A549 (cell line): Measurements from ENCODE around the gene DDX27. TPM values are rescaled to one million over a fixed set of nuclear protein-coding genes. Genes with fewer than 3 reads are reported as not detected.

Experiments used
- ATOH8 ChIP-seq: fragments of 250-450 bp; sonication (Bioruptor Pico); IDR thresholded peaks from 2 replicates; pipeline ENCODE4 v1.5.0; 2020; ENCODE audit warnings: low read depth, mild to moderate bottlenecking, moderate library complexity
- EP300 ChIP-seq, 2 experiments: fragments of >200 bp; sonication (Bioruptor Twin); formaldehyde crosslinking; IDR thresholded peaks; 2 replicates in 1 of 2; 3 replicates in 1 of 2; pipeline ENCODE4 v1.6.1; 2016 to 2017
- FOSB ChIP-seq: fragments of 250-450 bp; sonication (Bioruptor Pico); IDR thresholded peaks from 2 replicates; pipeline ENCODE4 v1.5.0; 2020; ENCODE audit warnings: mild to moderate bottlenecking, moderate library complexity
- HMGXB4 ChIP-seq: fragments of 250-450 bp; sonication (Bioruptor Pico); IDR thresholded peaks from 2 replicates; pipeline ENCODE4 v1.5.0; 2021; ENCODE audit warnings: mild to moderate bottlenecking, moderate library complexity, borderline replicate concordance
- JUN ChIP-seq, 2 experiments: fragments of >200 bp; sonication (Bioruptor Twin); formaldehyde crosslinking; IDR thresholded peaks; 2 replicates in 1 of 2; 3 replicates in 1 of 2; pipeline ENCODE4 v1.6.1; 2016 to 2017
- JUNB ChIP-seq: fragments of >200 bp; sonication (Bioruptor Twin); formaldehyde crosslinking; IDR thresholded peaks from 2 replicates; pipeline ENCODE4 v1.6.1; 2016
- KDM1A ChIP-seq: fragments of 200-600 bp; sonication (generic); IDR thresholded peaks from 2 replicates; pipeline ENCODE4 v1.6.1; 2016; ENCODE audit warnings: low read depth, mild to moderate bottlenecking
- PHF8 ChIP-seq: fragments of 200-600 bp; sonication (generic); IDR thresholded peaks from 2 replicates; pipeline ENCODE4 v1.6.1; 2016; ENCODE audit warnings: low read depth, mild to moderate bottlenecking, antibody characterized with exemption, moderate library complexity, borderline replicate concordance
- POLR2AphosphoS2 ChIP-seq: conservative IDR thresholded peaks from 2 replicates; pipeline ENCODE4 v1.6.1; 2012; ENCODE audit warnings: low read length, improper control_type of control experiment, inconsistent platforms
- RARB ChIP-seq: fragments of 250-450 bp; sonication (Bioruptor Pico); IDR thresholded peaks from 2 replicates; pipeline ENCODE4 v1.8.0; 2021; ENCODE audit warnings: mild to moderate bottlenecking, moderate library complexity
- SREBF2 ChIP-seq: fragments of 450-650 bp; IDR thresholded peaks from 2 replicates; pipeline ENCODE4 v1.6.1; 2014; ENCODE audit warnings: mild to moderate bottlenecking, moderate library complexity
- TFCP2L1 ChIP-seq: fragments of 250-450 bp; sonication (Bioruptor Pico); IDR thresholded peaks from 2 replicates; pipeline ENCODE4 v1.5.0; 2021; ENCODE audit warnings: mild to moderate bottlenecking
- TP53 ChIP-seq: fragments of 250-450 bp; sonication (Bioruptor Pico); IDR thresholded peaks from 2 replicates; pipeline ENCODE4 v1.5.0; 2021; ENCODE audit warnings: mild to moderate bottlenecking, moderate library complexity
- ZC3H11A ChIP-seq: fragments of 450-650 bp; IDR thresholded peaks from 2 replicates; pipeline ENCODE4 v1.6.1; 2014; ENCODE audit warnings: antibody characterized with exemption, mild to moderate bottlenecking
- polyA plus RNA-seq, 4 experiments: library from polyadenylated mRNA; depleted of rRNA in 3 of 4; stranded (reverse); fragments of >200 nt; fragmentation: RNase III in 1 of 4; extraction: RNeasy Plus Mini Kit Qiagen cat#74134 plus additional on column Dnase treatment in 1 of 4; gene quantifications; 2 replicates in 3 of 4; 3 replicates in 1 of 4; pipeline ENCODE4 v1.2.3, GENCODE V29; 2011 to 2017
- TF ChIP-seq, protein P1 (sequence below): fragments of >200 bp; sonication (Bioruptor Twin); formaldehyde crosslinking; IDR thresholded peaks from 3 replicates; pipeline ENCODE4 v1.5.1; 2016
- TF ChIP-seq, protein P2 (sequence below): fragments of 200-600 bp; sonication (generic); IDR thresholded peaks from 2 replicates; pipeline ENCODE4 v1.6.1; 2016; ENCODE audit warnings: antibody characterized with exemption, mild to moderate bottlenecking, moderate library complexity
- TF ChIP-seq, protein P3 (sequence below): fragments of >200 bp; sonication (Bioruptor Twin); formaldehyde crosslinking; IDR thresholded peaks from 3 replicates; pipeline ENCODE4 v1.6.1; 2016

Gene DDX27
- polyA plus RNA-seq, 2 of the 4 experiments (the other 2 are of a cell fraction), result 69.3 TPM

DNA sequence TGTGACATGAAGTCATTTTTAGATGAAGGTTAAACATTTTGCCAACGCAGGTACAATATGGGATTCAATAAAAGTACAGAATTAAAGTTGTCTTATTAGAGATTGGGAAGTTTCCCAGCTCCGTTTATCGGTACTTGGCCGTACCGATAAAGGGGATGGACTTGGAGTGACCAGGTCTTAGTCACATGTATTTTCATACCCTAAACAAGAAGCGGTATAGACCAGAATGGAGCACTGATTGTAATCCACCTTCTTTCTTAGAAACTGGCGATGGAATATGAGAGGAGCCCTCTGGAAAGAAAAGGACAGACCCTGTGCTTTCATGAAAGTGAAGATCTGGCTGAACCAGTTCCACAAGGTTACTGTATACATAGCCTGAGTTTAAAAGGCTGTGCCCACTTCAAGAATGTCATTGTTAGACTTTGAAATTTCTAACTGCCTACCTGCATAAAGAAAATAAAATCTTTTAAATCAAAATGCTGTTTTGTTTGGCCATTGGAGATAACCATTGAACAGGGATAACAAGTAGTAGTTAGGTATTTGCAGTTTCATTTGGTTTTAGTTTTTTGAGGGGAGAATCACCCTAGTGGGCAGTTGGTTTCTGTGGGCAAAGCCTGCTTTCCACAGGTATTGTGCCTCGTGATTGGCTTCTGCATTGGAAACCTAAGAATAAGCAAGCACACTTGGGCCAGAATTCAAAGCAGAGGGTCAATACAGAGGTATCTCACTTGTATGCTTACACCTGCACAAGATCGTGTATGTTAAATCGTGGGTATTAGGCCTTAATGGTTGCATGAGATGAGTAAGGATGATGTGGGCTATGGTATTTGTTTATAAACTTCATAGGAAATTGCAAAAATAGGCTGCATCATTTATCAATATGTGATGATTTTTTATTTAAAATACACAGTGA lies 69.8 kb downstream of the DDX27 start (continued):
- TF ChIP-seq, protein P1, sequence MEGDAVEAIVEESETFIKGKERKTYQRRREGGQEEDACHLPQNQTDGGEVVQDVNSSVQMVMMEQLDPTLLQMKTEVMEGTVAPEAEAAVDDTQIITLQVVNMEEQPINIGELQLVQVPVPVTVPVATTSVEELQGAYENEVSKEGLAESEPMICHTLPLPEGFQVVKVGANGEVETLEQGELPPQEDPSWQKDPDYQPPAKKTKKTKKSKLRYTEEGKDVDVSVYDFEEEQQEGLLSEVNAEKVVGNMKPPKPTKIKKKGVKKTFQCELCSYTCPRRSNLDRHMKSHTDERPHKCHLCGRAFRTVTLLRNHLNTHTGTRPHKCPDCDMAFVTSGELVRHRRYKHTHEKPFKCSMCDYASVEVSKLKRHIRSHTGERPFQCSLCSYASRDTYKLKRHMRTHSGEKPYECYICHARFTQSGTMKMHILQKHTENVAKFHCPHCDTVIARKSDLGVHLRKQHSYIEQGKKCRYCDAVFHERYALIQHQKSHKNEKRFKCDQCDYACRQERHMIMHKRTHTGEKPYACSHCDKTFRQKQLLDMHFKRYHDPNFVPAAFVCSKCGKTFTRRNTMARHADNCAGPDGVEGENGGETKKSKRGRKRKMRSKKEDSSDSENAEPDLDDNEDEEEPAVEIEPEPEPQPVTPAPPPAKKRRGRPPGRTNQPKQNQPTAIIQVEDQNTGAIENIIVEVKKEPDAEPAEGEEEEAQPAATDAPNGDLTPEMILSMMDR, result no peak
- TF ChIP-seq ATOH8, result peak; percentile 44
- 0 out of 2 replicates have a peak, but pooled peaks have one; percentile 36 for TF ChIP-seq HMGXB4 (CRISPR knock-in tag)
- TF ChIP-seq SREBF2, result no peak
- no peak for TF ChIP-seq JUNB
- no peak for TF ChIP-seq EP300 (IDR thresholded peaks at IDR 0.05)
- TF ChIP-seq PHF8, result no peak
- TF ChIP-seq ZC3H11A, result no peak
- TF ChIP-seq POLR2AphosphoS2, result peak; percentile 100
- TF ChIP-seq, protein P2, sequence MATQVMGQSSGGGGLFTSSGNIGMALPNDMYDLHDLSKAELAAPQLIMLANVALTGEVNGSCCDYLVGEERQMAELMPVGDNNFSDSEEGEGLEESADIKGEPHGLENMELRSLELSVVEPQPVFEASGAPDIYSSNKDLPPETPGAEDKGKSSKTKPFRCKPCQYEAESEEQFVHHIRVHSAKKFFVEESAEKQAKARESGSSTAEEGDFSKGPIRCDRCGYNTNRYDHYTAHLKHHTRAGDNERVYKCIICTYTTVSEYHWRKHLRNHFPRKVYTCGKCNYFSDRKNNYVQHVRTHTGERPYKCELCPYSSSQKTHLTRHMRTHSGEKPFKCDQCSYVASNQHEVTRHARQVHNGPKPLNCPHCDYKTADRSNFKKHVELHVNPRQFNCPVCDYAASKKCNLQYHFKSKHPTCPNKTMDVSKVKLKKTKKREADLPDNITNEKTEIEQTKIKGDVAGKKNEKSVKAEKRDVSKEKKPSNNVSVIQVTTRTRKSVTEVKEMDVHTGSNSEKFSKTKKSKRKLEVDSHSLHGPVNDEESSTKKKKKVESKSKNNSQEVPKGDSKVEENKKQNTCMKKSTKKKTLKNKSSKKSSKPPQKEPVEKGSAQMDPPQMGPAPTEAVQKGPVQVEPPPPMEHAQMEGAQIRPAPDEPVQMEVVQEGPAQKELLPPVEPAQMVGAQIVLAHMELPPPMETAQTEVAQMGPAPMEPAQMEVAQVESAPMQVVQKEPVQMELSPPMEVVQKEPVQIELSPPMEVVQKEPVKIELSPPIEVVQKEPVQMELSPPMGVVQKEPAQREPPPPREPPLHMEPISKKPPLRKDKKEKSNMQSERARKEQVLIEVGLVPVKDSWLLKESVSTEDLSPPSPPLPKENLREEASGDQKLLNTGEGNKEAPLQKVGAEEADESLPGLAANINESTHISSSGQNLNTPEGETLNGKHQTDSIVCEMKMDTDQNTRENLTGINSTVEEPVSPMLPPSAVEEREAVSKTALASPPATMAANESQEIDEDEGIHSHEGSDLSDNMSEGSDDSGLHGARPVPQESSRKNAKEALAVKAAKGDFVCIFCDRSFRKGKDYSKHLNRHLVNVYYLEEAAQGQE, result 0 out of 2 replicates have a peak, but pooled peaks have one; percentile 31
- TF ChIP-seq TP53 (CRISPR knock-in tag), result peak; percentile 81; the same call in 1 of the 2 replicates
- peak; percentile 93 for TF ChIP-seq RARB
- peak; percentile 97 for TF ChIP-seq TFCP2L1
- TF ChIP-seq, protein P3, sequence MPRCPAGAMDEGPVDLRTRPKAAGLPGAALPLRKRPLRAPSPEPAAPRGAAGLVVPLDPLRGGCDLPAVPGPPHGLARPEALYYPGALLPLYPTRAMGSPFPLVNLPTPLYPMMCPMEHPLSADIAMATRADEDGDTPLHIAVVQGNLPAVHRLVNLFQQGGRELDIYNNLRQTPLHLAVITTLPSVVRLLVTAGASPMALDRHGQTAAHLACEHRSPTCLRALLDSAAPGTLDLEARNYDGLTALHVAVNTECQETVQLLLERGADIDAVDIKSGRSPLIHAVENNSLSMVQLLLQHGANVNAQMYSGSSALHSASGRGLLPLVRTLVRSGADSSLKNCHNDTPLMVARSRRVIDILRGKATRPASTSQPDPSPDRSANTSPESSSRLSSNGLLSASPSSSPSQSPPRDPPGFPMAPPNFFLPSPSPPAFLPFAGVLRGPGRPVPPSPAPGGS, result no peak
- no peak for TF ChIP-seq KDM1A
- peak; percentile 98 for TF ChIP-seq FOSB
- TF ChIP-seq JUN (IDR thresholded peaks at IDR 0.05), result peak in 1 of 2 experiments; percentile 59; a peak in 3 of 5 replicates
